Bronchial epithelial cell (primary cell): ENCODE results near the gene ERBB4. TPM values are rescaled to one million over a fixed set of nuclear protein-coding genes. Genes with fewer than 3 reads are reported as not detected.

Source experiments
- DNase-seq: peaks from one replicate; pipeline ENCODE4 v3.0.0-alpha.2; 2010; ENCODE audit warnings: low read depth
- FAIRE-seq: peaks from 2 replicates; lab custom pipeline; 2011; peaks lifted over from hg19 to GRCh38; lab: Jason Lieb, UNC
- H3K27me3 ChIP-seq: 2 replicates; pipeline ENCODE4 v1.5.1; 2011; ENCODE audit warnings: low read length; ENCODE audit not compliant: control insufficient read depth, insufficient read depth
- H3K36me3 ChIP-seq: 2 replicates; pipeline ENCODE4 v1.5.1; 2011; ENCODE audit warnings: low read length; ENCODE audit not compliant: control insufficient read depth, insufficient read depth
- H3K4me3 ChIP-seq: 2 replicates; pipeline ENCODE4 v1.5.1; 2011; ENCODE audit warnings: mild to moderate bottlenecking, low read depth, low read length, control low read depth
- CTCF ChIP-seq: IDR thresholded peaks from 2 replicates; pipeline ENCODE4 v1.5.1; 2011; ENCODE audit warnings: mild to moderate bottlenecking, moderate library complexity, low read length, control low read depth, inconsistent platforms; ENCODE audit not compliant: insufficient read depth, severe bottlenecking
- total RNA-seq: library from RNA; depleted of rRNA; stranded (reverse); fragments of >200 nt; gene quantifications from 2 replicates; pipeline ENCODE4 v1.2.1, GENCODE V29; 2014

ERBB4 gene
- total RNA-seq, 1 donor from 2014 or later: under 0.01 TPM

GRCh38 chr2:211822686-211823335, 715.8 kb downstream of the ERBB4 start:
- Histone ChIP-seq H3K27me3 (no peaks in the 10 kb centered on the region), H3K4me3 (no peak overlapping the region), H3K36me3 (no peaks in the 10 kb centered on the region)
- no peak for FAIRE-seq
- TF ChIP-seq CTCF: no peak
- no peak for DNase-seq

GRCh38 chr2:211816754-211817153, 721.8 kb downstream of the ERBB4 start:
- TF ChIP-seq CTCF: no peak
- Histone ChIP-seq H3K4me3 (no peak overlapping the region), H3K27me3 (no peaks in the 10 kb centered on the region), H3K36me3 (no peaks in the 10 kb centered on the region)
- DNase-seq: no peak
- no peak for FAIRE-seq

- FAIRE-seq: no peak
- H3K36me3 ChIP-seq: no peaks in the 10 kb centered on the region
- TF ChIP-seq CTCF: no peak
- H3K4me3 ChIP-seq: no peak overlapping the region
- no peaks in the 10 kb centered on the region for H3K27me3 ChIP-seq
- no peak for DNase-seq
These were observed 726.0 kb downstream of the ERBB4 start for GRCh38 chr2:211812587-211812986.

GRCh38 chr2:211802666-211803065, 735.9 kb downstream of the ERBB4 start:
- DNase-seq: no peak
- Histone ChIP-seq H3K4me3 (no peak overlapping the region), H3K27me3 (no peaks in the 10 kb centered on the region), H3K36me3 (no peaks in the 10 kb centered on the region)
- TF ChIP-seq CTCF: no peak
- no peak for FAIRE-seq

- DNase-seq (no peak), FAIRE-seq (no peak)
- Histone ChIP-seq H3K4me3 (no peak overlapping the region), H3K27me3 (no peaks in the 10 kb centered on the region), H3K36me3 (no peaks in the 10 kb centered on the region)
- TF ChIP-seq CTCF: no peak
These were observed 738.6 kb downstream of the ERBB4 start for GRCh38 chr2:211800001-211800400.

- no peak for FAIRE-seq
- Histone ChIP-seq H3K4me3 (no peak overlapping the region), H3K27me3 (no peaks in the 10 kb centered on the region), H3K36me3 (no peaks in the 10 kb centered on the region)
- no peak for TF ChIP-seq CTCF
- DNase-seq: no peak
These were observed 739.7 kb downstream of the ERBB4 start for GRCh38 chr2:211798868-211799267.
